ENCODE results near the gene UNC13A.

Gene UNC13A

DNA sequence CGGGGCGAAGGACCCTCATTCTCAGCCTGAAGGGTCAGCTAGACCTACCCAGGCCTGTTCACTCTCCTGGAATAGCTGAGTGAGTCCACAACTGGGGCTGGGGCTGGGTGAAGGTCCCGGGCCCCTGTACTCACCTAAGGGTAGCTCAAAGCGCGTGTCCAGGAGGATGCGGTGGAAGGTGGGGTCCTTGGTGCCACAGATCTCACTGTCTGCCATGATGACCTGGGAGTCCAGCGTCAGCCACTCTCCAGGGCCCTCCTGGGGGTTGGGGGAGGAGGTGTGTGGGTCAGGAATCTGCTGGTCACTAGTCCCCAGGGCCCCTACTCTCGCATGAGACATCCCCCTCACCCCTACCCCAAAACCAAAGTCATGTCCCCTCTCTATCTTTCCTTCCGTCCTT, 18.7 kb downstream of the UNC13A start:
- peaks cover 2% of the 10 kb centered on the region for H3K36me3 Mint-ChIP-seq (ENCODE audit: low read depth)
- H3K27ac Mint-ChIP-seq: no peak overlapping the region
- H3K9me3 Mint-ChIP-seq: peaks cover 9% of the 10 kb centered on the region
- no peak for DNase-seq (ENCODE audit: low spot score)
- H3K27me3 Mint-ChIP-seq (ENCODE audit: low read depth): no peaks in the 10 kb centered on the region
- H3K4me3 Mint-ChIP-seq: no peak overlapping the region
- H3K4me1 Mint-ChIP-seq (ENCODE audit: low read depth): no peaks in the 10 kb centered on the region

DNA sequence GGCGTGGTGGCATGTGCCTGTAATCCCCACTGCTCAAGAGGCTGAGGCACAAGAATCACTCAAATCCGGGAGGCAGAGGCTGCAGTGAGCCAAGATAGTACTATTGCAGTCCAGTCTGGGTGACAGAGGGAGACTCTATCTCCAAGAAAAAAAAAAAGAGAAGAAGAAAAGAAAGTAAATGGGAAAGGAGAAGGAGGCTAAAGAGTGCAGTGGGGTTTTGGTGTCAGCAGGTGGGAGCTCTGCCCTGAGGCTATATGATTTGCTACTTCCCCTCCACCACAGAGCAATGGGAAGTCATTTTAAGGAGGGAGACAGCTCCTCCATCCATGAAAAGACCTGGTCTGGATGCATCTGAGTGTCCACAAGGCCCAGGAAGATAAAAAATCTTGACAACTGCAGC, 23.1 kb downstream of the UNC13A start:
- Mint-ChIP-seq H3K4me3 (no peak overlapping the region), H3K4me1 (ENCODE audit: low read depth) (no peaks in the 10 kb centered on the region), H3K36me3 (ENCODE audit: low read depth) (peaks cover 2% of the 10 kb centered on the region), H3K27me3 (ENCODE audit: low read depth) (no peaks in the 10 kb centered on the region), H3K27ac (no peak overlapping the region), H3K9me3 (peaks cover 17% of the 10 kb centered on the region)
- no peak for DNase-seq (ENCODE audit: low spot score)

DNA sequence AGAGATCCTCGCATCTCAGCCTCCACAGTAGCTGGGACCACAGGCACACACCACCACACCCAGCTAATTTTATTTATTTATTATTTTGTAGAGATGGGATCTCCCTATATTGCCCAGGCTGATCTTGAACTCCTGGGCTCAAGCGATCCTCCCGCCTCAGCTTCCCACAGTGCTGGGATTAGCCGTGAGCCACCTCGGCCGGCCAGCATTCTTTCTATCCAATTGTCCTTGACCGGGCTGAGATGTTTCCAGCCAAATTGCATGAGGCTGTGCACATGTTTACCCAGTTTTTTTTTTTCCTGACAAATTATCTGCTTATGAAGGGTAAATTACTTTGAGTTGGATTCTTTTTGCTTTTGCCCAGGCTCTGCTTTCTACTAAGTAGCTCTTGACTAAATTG, 28.2 kb downstream of the UNC13A start:
- H3K36me3 Mint-ChIP-seq (ENCODE audit: low read depth): no peaks in the 10 kb centered on the region
- H3K27me3 Mint-ChIP-seq (ENCODE audit: low read depth): no peaks in the 10 kb centered on the region
- H3K9me3 Mint-ChIP-seq: peaks cover 14% of the 10 kb centered on the region
- no peak for DNase-seq (ENCODE audit: low spot score)
- no peaks in the 10 kb centered on the region for H3K4me1 Mint-ChIP-seq (ENCODE audit: low read depth)
- H3K27ac Mint-ChIP-seq: no peak overlapping the region
- no peak overlapping the region for H3K4me3 Mint-ChIP-seq

DNA sequence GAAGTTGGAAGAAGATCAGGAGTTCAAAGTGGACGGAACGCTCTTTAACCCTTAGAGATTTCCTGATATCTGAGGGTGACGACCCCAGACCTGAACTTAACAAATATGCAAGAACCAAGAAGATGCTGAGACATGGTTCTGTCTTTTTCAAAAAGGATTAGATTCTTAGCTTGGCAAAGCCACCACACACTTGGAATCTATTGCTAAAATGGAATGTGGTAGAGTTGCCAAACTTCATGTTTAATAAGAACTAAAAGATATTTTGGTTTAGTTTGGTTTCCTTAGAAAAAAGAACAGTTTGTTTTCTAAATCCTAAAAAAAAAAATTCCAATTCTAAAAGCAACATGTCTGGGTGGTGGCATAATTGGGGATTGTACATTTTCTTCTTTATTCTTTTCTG, 29.5 kb downstream of the UNC13A start:
- Mint-ChIP-seq H3K4me3 (no peak overlapping the region), H3K4me1 (ENCODE audit: low read depth) (no peaks in the 10 kb centered on the region), H3K9me3 (peaks cover under 1% of the 10 kb centered on the region), H3K36me3 (ENCODE audit: low read depth) (no peaks in the 10 kb centered on the region), H3K27ac (no peak overlapping the region), H3K27me3 (ENCODE audit: low read depth) (no peaks in the 10 kb centered on the region)
- no peak for DNase-seq (ENCODE audit: low spot score)

DNA sequence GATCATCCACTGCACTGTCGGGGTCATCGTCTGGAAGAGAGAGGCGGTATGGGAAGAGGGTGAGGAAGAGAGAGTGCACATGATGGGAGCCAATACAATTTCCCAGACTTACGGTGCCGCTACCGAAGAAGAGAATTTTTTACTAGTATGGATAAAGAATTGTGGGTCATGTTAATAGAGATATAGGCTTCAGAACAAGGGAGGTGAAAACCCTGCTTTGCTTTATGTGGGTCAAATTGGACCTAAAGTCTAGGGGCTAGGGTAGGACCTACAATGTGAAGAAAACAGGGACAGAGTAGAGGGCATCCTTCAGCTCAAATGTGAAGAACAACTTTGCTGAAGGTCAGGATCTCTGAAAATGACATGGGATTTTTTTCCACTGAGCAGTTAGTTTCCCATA, 29.9 kb downstream of the UNC13A start:
- Mint-ChIP-seq H3K4me1 (ENCODE audit: low read depth) (no peaks in the 10 kb centered on the region), H3K9me3 (no peaks in the 10 kb centered on the region), H3K27ac (no peak overlapping the region), H3K27me3 (ENCODE audit: low read depth) (no peaks in the 10 kb centered on the region), H3K36me3 (ENCODE audit: low read depth) (no peaks in the 10 kb centered on the region), H3K4me3 (no peak overlapping the region)
- no peak for DNase-seq (ENCODE audit: low spot score)

DNA sequence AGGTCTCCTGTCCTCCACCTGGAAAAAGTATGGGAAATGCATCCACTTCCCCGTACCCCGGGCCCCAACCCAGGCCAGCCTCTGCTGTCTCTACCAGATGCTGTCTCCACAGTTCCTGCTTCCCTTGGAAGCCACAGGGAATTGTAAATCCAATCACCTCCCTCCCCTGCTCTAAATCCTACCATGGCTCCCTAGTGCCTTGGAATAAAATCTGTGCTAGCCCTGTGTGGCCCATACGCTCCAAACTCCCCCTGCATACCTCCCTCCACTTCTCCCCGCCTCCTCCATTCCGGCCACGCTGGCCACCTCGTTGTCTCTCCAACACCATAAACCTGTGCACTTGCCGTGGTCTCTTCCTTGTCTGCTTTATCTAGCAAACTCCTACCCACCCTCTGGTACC, 31.2 kb downstream of the UNC13A start:
- no peak overlapping the region for H3K4me3 Mint-ChIP-seq
- H3K27me3 Mint-ChIP-seq (ENCODE audit: low read depth): no peaks in the 10 kb centered on the region
- no peaks in the 10 kb centered on the region for H3K36me3 Mint-ChIP-seq (ENCODE audit: low read depth)
- H3K9me3 Mint-ChIP-seq: no peaks in the 10 kb centered on the region
- H3K4me1 Mint-ChIP-seq (ENCODE audit: low read depth): no peaks in the 10 kb centered on the region
- H3K27ac Mint-ChIP-seq: no peak overlapping the region
- DNase-seq (ENCODE audit: low spot score): no peak

DNA sequence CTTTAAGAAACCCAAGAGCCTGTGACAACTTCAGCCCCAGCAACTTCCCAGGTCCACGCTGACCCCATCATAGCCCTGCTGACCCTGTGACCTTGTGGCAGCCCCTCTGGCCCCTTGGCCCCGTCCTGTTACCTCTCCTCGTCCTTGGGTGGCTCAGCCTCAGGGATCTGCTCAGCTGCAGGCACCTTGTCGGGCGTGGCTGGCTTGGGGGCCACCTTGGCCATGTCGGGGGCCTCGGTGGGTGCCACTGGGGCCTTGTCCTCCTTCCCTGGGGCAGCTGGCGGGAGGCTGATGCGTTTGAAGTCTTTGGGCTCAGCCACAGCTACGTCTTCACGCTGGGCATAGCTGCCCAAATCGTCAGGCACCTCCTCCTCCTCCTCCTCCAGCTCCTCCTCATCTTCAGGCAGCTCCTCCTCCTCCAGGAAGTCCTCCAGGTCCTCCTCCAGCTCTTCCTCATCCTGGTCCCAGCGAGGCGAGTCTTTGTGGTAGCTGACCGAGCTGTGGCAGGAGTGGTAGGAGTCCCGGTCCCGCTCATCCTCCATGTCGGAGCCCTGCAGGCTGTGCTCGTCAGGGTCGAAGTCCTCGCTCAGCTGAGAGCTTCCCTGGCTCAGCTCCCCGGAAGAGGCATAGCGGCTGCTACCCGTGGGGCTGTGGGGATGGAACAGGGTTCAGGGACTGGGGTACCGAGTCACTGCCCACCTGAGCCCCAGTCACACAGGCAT, 32.2 kb downstream of the UNC13A start:
- no peaks in the 10 kb centered on the region for H3K4me1 Mint-ChIP-seq (ENCODE audit: low read depth)
- H3K4me3 Mint-ChIP-seq: no peak overlapping the region
- no peak for DNase-seq (ENCODE audit: low spot score)
- H3K27ac Mint-ChIP-seq: no peak overlapping the region
- H3K27me3 Mint-ChIP-seq (ENCODE audit: low read depth): no peaks in the 10 kb centered on the region
- no peaks in the 10 kb centered on the region for H3K9me3 Mint-ChIP-seq
- no peaks in the 10 kb centered on the region for H3K36me3 Mint-ChIP-seq (ENCODE audit: low read depth)

DNA sequence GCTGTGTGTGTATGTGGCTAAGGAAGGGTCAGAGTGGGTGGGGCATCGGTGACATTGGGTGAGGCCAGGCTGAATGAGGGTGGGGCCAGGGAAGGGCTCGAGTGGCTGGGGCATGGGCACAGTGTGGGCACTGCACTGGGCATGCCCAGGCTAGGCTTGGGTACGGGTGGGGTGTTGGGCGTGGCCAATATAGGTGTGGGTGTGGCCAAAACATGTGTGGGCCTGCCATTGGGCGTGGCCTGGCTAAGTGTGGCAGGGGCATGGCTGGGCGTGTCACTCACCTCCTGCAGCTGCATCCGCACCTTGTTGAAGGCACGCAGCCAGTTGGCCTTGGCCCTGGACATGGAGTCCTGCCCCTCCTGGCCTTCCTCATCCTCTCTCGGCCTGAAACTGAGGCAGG, 33.2 kb downstream of the UNC13A start:
- no peak overlapping the region for H3K27ac Mint-ChIP-seq
- no peaks in the 10 kb centered on the region for H3K27me3 Mint-ChIP-seq (ENCODE audit: low read depth)
- no peak overlapping the region for H3K4me3 Mint-ChIP-seq
- no peaks in the 10 kb centered on the region for H3K4me1 Mint-ChIP-seq (ENCODE audit: low read depth)
- no peaks in the 10 kb centered on the region for H3K36me3 Mint-ChIP-seq (ENCODE audit: low read depth)
- H3K9me3 Mint-ChIP-seq: no peaks in the 10 kb centered on the region
- no peak for DNase-seq (ENCODE audit: low spot score)

DNA sequence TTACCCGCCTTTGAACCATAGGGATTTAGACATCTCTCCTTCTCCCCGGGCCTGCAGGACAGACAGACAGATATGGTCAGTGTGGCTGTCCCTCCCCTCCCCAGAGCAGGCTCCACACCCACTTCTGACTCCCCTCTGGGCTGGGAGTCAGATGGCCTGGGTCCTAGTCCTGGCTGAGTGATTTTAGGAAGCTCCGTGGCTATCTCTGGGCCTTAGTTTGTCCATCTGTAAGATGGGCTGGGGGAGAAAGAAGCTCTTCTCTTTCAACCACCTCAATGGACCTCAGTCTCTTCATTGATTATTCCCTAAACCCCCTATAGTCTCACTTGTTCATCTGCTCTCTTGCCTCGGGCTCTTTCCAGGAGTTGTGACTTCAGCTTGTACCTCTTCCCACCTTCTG, 35.5 kb downstream of the UNC13A start:
- H3K27me3 Mint-ChIP-seq (ENCODE audit: low read depth): no peaks in the 10 kb centered on the region
- H3K9me3 Mint-ChIP-seq: no peaks in the 10 kb centered on the region
- H3K4me3 Mint-ChIP-seq: no peak overlapping the region
- H3K36me3 Mint-ChIP-seq (ENCODE audit: low read depth): no peaks in the 10 kb centered on the region
- no peak for DNase-seq (ENCODE audit: low spot score)
- no peaks in the 10 kb centered on the region for H3K4me1 Mint-ChIP-seq (ENCODE audit: low read depth)
- no peak overlapping the region for H3K27ac Mint-ChIP-seq

DNA sequence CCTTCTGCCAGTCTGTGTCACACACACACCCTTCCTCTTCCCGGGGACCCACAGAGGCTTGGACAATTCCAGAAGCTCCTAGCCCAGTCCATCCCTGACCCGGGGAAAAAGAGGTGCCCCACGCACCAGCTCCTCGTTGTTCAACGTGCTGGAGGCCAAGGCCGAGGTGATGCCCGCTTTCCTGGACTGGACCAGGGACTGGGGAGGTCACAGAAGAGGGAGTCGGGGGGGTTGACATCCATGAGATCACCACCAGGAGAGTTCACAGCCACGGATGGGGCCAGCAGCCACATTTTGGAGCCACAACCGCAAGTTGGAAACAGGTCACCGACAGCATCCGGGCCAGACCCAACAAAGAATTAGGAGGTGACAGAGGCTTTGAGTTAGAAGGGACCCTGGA, 39.4 kb downstream of the UNC13A start:
- no peak overlapping the region for H3K4me3 Mint-ChIP-seq
- H3K4me1 Mint-ChIP-seq (ENCODE audit: low read depth): no peaks in the 10 kb centered on the region
- DNase-seq (ENCODE audit: low spot score): no peak
- H3K36me3 Mint-ChIP-seq (ENCODE audit: low read depth): no peaks in the 10 kb centered on the region
- no peak overlapping the region for H3K27ac Mint-ChIP-seq
- no peaks in the 10 kb centered on the region for H3K27me3 Mint-ChIP-seq (ENCODE audit: low read depth)
- H3K9me3 Mint-ChIP-seq: no peaks in the 10 kb centered on the region

DNA sequence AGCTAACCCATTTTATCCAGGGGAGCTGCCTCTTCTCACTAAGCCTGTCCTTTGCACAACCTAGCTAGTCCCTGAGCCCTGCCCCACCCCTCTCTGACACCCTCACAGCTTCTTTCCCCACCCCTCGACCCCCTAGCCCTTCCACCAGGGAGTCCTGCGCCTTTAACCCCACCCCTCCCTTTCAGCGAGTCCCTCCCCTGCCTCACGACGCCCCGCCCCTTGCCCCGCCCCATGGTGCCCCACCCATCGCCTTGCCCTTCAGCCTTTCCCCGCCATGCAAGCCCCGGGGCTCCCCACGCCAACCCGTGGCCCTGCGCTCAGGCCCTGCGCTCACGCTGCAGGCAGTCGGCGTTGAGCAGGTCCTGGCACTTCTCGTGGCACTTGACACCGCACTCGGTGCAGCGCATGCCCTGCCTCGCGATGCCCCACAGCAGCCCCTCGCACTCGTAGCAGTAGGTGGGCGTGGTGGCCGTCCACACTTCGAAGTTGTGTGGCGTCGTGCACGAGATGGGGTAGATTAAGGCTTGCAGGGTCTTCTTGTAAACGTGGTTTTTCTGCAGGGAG, 40.0 kb downstream of the UNC13A start:
- Mint-ChIP-seq H3K9me3 (no peaks in the 10 kb centered on the region), H3K4me1 (ENCODE audit: low read depth) (no peaks in the 10 kb centered on the region), H3K27ac (no peak overlapping the region), H3K4me3 (no peak overlapping the region), H3K36me3 (ENCODE audit: low read depth) (no peaks in the 10 kb centered on the region), H3K27me3 (ENCODE audit: low read depth) (no peaks in the 10 kb centered on the region)
- no peak for DNase-seq (ENCODE audit: low spot score)

DNA sequence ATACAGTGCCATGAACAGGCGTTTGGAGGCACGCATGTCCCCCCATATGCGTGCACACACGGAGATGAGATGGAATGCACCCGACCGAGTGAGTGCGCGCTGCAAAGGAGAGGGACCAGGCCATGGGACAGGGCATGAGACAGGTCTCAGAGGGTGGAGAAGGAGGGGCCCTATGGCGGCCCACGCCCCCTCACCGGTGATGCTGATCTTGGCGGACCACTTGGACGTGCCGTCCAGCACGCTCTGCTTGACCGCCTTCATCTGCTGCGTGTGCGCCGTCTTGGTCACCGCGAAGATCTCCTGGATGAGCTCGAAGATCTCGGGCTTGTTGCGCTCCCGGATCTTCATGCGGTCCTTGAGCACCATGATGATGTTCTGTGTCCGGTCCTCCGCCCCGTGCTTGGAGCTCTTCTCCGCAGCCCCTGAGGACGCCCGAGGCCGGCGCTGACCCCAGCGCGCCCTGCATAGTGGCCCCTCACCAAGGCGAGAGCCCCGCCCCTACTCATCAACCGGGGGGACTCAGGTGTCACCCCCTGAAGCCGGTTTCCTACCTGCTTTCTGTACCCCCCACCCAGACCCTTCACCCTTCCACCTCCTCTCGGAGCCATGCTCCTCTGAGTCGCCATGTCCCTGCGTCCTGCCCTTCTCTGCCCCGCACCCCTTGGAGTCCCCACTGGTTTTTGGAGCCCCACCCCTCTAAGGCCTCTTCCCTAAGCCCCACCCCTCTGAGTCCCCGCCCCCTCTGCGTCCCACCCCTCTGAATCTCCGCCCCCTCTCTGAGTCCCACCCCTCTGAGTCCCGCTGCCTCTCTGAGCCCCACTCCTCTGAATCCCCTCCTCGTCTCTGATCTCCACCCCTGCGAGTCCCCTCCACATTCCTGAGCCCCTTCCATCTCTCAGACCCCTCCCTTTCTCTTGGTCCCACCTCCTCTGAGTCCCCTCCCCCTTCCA, 40.8 kb downstream of the UNC13A start:
- H3K36me3 Mint-ChIP-seq (ENCODE audit: low read depth): no peaks in the 10 kb centered on the region
- H3K9me3 Mint-ChIP-seq: no peaks in the 10 kb centered on the region
- H3K4me3 Mint-ChIP-seq: no peak overlapping the region
- H3K4me1 Mint-ChIP-seq (ENCODE audit: low read depth): no peaks in the 10 kb centered on the region
- no peaks in the 10 kb centered on the region for H3K27me3 Mint-ChIP-seq (ENCODE audit: low read depth)
- H3K27ac Mint-ChIP-seq: no peak overlapping the region
- no peak for DNase-seq (ENCODE audit: low spot score)

DNA sequence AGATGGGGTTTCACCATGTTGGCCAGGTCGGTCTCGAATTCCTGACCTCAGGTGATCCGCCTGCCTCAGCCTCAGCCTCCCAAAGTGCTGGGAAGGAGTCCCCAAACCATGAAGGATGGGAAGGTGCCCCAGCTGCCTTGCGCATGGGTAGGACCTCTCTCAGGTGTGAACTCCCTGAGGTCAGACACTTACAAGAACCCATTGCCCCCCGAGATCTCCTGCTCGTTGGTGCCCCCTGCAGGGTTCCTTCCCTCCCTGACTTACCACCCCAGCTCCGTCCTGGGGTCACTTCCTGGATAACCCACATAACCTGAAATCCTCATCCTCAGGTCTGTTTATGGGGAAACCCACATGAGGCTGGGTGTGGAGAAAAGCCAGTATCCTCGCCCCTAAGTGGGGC, 41.7 kb downstream of the UNC13A start:
- Mint-ChIP-seq H3K4me1 (ENCODE audit: low read depth) (no peaks in the 10 kb centered on the region), H3K4me3 (no peak overlapping the region), H3K27me3 (ENCODE audit: low read depth) (no peaks in the 10 kb centered on the region), H3K9me3 (no peaks in the 10 kb centered on the region), H3K27ac (no peak overlapping the region), H3K36me3 (ENCODE audit: low read depth) (no peaks in the 10 kb centered on the region)
- DNase-seq (ENCODE audit: low spot score): no peak

DNA sequence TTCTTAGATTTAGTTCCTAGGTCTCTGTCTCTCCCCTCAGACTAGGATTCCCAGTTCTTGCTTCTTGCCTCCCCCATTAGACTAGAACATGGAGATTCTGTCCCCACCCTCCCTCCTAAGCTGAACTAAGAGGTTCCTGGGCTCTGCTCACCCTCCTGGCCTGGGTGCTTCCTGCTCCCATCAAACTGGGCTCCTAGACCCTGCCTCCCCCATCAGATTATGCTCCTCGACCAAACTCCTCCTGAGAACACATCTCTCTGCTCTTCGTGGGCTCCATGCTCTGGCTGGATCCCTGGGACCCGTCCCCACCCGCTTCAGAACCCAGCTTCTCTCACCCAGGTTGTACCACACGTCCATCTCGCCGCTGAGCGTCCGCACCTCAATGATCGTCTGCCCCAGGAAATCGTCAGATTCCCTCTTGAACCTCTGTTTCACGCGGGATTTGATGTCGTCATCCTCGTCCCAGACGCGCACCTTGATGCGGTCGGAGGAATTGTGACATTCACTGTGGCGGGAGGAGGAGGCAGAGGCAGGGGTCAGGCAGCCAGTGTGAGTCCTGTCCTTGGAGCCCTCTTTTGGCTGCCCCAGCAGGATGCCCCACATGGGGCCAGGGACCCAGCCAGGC, 42.7 kb downstream of the UNC13A start:
- Mint-ChIP-seq H3K36me3 (ENCODE audit: low read depth) (no peaks in the 10 kb centered on the region), H3K4me3 (no peak overlapping the region), H3K4me1 (ENCODE audit: low read depth) (no peaks in the 10 kb centered on the region), H3K27me3 (ENCODE audit: low read depth) (no peaks in the 10 kb centered on the region), H3K9me3 (no peaks in the 10 kb centered on the region), H3K27ac (no peak overlapping the region)
- no peak for DNase-seq (ENCODE audit: low spot score)
